ENCODE data around the gene TRIM8.
A peak's percentile ranks its signal among the peaks of the same experiment; 100 is the strongest.

TRIM8 gene

DNA sequence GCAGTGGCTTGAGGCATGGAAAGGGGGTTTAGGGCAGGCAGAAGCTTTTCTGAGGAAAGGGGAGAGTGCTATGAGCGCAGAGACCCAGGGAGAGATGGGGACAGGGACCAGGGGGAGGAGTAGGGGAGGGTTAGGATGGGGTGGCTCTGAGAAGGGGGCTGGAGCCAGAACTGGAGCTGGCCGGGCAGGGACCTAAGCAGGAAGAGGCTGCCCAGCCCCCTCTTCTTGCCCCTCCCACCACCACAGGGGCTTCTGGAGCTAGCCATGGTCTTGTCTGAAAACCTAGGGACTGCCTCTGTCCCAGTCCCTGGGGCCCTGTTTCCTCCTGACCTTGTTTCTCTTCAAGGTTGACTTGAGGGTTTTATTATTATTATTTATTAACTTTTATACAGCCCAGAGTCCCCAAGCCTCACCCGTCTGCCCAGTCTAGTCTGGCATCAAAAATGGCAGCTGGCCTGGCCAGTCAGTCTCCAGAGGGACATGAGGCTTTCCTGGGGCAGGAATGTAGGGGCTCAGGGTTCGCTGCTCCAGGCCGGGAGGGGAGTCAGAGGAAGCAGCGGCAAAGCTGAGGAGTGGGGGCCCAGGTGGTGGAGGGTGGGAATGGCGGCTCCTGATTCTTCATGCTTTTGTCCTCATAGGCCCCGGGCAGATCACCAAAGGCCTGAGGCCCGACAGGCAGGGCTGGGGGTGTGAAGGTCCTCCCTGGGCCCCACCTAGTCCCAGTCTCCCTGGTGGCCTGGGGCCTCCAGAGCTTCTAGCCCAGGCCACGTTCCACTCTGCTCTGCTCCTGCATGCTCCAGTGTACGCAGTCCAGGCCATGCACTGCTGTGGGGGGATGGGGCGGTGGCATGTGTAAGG lies 5.7 kb downstream of the TRIM8 start:
- no peaks in the 10 kb centered on the region for H3K27me3 ChIP-seq (ENCODE audit: insufficient read depth, poor library complexity, severe bottlenecking)
- TF ChIP-seq POLR2AphosphoS5 (IDR thresholded peaks at IDR 0.05; ENCODE audit: low read depth) = no peak
- TF ChIP-seq SPI1 (IDR thresholded peaks at IDR 0.05; ENCODE audit: borderline replicate concordance, low read depth) = no peak
- TF ChIP-seq, protein P1, sequence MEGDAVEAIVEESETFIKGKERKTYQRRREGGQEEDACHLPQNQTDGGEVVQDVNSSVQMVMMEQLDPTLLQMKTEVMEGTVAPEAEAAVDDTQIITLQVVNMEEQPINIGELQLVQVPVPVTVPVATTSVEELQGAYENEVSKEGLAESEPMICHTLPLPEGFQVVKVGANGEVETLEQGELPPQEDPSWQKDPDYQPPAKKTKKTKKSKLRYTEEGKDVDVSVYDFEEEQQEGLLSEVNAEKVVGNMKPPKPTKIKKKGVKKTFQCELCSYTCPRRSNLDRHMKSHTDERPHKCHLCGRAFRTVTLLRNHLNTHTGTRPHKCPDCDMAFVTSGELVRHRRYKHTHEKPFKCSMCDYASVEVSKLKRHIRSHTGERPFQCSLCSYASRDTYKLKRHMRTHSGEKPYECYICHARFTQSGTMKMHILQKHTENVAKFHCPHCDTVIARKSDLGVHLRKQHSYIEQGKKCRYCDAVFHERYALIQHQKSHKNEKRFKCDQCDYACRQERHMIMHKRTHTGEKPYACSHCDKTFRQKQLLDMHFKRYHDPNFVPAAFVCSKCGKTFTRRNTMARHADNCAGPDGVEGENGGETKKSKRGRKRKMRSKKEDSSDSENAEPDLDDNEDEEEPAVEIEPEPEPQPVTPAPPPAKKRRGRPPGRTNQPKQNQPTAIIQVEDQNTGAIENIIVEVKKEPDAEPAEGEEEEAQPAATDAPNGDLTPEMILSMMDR (IDR thresholded peaks at IDR 0.05; ENCODE audit: insufficient read depth, low read length) = no peak
- TF ChIP-seq GABPA (IDR thresholded peaks at IDR 0.05; ENCODE audit: low read depth) = no peak
- TF ChIP-seq, protein P2, sequence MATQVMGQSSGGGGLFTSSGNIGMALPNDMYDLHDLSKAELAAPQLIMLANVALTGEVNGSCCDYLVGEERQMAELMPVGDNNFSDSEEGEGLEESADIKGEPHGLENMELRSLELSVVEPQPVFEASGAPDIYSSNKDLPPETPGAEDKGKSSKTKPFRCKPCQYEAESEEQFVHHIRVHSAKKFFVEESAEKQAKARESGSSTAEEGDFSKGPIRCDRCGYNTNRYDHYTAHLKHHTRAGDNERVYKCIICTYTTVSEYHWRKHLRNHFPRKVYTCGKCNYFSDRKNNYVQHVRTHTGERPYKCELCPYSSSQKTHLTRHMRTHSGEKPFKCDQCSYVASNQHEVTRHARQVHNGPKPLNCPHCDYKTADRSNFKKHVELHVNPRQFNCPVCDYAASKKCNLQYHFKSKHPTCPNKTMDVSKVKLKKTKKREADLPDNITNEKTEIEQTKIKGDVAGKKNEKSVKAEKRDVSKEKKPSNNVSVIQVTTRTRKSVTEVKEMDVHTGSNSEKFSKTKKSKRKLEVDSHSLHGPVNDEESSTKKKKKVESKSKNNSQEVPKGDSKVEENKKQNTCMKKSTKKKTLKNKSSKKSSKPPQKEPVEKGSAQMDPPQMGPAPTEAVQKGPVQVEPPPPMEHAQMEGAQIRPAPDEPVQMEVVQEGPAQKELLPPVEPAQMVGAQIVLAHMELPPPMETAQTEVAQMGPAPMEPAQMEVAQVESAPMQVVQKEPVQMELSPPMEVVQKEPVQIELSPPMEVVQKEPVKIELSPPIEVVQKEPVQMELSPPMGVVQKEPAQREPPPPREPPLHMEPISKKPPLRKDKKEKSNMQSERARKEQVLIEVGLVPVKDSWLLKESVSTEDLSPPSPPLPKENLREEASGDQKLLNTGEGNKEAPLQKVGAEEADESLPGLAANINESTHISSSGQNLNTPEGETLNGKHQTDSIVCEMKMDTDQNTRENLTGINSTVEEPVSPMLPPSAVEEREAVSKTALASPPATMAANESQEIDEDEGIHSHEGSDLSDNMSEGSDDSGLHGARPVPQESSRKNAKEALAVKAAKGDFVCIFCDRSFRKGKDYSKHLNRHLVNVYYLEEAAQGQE (IDR thresholded peaks at IDR 0.05; ENCODE audit: insufficient replicate concordance, low read depth) = no peak
- DNase-seq (ENCODE audit: low read depth in 1 of 2, low spot score in 1 of 2) = no peak
- H3K27ac ChIP-seq (replicated peaks) = no peak overlapping the region
- H3K4me3 ChIP-seq (replicated peaks; ENCODE audit: insufficient read depth, low read length) = no peak overlapping the region

DNA sequence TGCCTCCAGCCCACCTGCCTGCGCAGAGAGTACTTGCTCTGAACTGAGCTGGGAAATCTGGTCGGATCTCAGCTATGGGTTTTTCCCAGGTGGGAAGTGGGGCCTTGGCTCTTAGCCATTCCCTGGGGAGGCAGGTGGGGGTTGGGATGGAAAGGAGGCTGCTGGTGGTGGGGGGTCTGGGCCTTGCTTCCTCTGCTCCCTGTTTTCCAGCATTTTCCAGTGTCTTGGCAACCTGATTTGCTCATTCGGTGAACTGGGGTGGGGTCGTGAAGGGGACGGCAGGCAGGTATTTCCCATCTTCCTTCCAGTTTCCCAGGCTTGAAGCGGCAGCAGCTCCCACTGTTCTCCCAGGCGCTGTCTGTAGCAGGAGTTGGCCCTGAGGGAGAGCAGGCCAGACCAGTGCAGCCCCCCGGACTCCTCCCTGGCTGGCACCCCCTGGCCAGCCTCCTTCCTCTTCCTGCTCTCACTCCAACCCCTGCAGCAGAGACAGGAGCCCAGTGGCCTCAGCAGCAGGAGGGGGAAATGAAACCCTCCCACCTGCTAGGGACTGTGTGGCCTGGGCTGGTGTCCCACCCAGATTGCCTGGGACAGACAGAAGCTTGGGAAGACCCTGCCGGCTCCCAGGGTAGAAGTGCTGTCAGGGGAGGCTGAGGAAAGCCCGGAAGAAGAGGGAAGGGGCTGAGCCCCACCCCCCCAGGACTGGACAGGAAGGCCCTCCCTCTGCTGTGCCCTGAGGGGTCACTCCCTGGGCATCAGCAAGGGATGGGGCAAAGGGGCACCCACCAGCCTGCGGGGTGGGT lies 6.6 kb downstream of the TRIM8 start:
- TF ChIP-seq GABPA (IDR thresholded peaks at IDR 0.05; ENCODE audit: low read depth) = no peak
- TF ChIP-seq, protein P2 (IDR thresholded peaks at IDR 0.05; ENCODE audit: insufficient replicate concordance, low read depth) = no peak
- no peaks in the 10 kb centered on the region for H3K27me3 ChIP-seq (ENCODE audit: insufficient read depth, poor library complexity, severe bottlenecking)
- peak overlapping the region; percentile 35 for H3K27ac ChIP-seq (replicated peaks)
- no peak for DNase-seq (ENCODE audit: low read depth in 1 of 2, low spot score in 1 of 2)
- no peak overlapping the region for H3K4me3 ChIP-seq (replicated peaks; ENCODE audit: insufficient read depth, low read length)

DNA sequence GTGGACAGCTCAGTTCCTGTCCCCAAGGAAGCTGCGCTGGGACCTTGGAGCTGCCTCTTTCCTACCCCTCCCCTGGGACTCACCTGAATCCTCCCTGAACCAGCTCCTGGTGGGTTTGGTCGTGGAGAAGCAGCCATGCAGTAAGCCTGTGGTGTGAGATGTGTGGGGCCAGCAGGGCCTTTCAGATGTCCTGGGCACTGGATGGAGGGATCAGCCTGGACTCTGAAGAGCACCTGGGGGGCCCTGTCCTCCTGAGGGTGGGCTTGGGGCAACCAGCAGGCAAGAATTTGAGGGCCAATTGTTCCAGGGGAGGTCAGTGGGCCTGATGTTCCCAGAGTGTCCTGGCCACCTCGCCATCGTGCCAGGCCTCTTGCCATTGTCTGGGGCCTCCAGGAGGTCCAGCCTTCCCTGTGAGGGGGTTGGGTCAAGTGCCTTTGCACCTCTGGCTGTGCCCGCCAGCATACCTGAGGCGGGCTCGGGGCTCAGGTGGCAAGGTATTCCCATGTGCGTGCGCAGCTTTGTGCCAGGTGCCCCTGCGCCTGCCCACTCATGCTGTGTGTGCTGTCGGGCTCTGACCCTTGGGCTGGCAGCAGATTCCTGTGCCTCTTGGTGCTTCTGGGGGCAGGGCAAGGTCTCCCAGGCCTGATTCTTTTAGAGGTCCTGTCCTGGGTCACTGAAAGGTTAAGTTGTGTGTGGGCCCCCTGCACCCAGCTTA lies 7.3 kb downstream of the TRIM8 start:
- peak overlapping the region; percentile 35 for H3K27ac ChIP-seq (replicated peaks)
- H3K27me3 ChIP-seq (ENCODE audit: insufficient read depth, poor library complexity, severe bottlenecking) = no peaks in the 10 kb centered on the region
- no peak overlapping the region for H3K4me3 ChIP-seq (replicated peaks; ENCODE audit: insufficient read depth, low read length)
- no peak for TF ChIP-seq SPI1 (IDR thresholded peaks at IDR 0.05; ENCODE audit: borderline replicate concordance, low read depth)
- no peak for TF ChIP-seq POLR2AphosphoS5 (IDR thresholded peaks at IDR 0.05; ENCODE audit: low read depth)
- TF ChIP-seq, protein P2 (IDR thresholded peaks at IDR 0.05; ENCODE audit: insufficient replicate concordance, low read depth) = no peak
- TF ChIP-seq, protein P1 (IDR thresholded peaks at IDR 0.05; ENCODE audit: insufficient read depth, low read length) = no peak
- TF ChIP-seq GABPA (IDR thresholded peaks at IDR 0.05; ENCODE audit: low read depth) = no peak
- DNase-seq (ENCODE audit: low read depth in 1 of 2, low spot score in 1 of 2) = no peak

All from HL-60 (cell line).